ENCODE measurements around the gene CARD10. TPM values are rescaled to one million over a fixed set of nuclear protein-coding genes. Genes with fewer than 3 reads are reported as not detected.

CARD10 gene
- total RNA-seq, 1 experiment from 2014 or later, result 17.5 TPM

DNA sequence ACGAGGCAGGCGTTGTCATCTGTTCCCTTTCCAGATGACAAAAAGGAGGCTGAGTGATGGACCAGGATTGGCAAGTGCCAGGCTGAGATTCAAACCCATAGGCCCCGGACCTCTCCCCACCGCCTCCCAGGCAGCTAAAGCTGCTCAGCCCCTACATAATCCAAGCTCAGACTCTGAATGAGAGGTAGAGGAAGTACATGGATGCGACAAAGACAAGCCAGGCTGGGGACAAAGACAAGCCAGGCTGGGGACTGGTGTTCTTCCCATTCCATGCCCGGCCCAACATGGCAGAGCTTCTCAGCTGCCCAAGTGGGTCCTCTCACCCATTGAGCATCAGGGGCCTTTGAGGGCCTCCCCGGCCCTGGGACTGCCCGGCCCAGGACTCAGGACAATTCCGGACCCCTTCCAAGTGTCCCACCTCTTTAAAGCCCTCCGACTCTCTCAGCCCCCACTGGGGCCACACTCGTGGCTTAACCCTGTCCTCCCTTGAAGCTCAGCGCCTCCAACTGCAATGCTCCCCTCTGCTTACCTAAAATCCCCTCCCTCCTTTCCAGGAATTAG lies 37.8 kb downstream of the CARD10 start:
- no peaks in the 10 kb centered on the region for H3K27me3 Mint-ChIP-seq (ENCODE audit: low read depth)
- no peak overlapping the region for H3K4me3 Mint-ChIP-seq
- H3K27ac Mint-ChIP-seq, result no peak overlapping the region
- DNase-seq (ENCODE audit: low spot score), result no peak
- ATAC-seq, result no peak
- no peak for TF ChIP-seq MXD4 (CRISPR knock-in tag; IDR thresholded peaks at IDR 0.05; ENCODE audit: borderline replicate concordance)
- TF ChIP-seq, protein P1, sequence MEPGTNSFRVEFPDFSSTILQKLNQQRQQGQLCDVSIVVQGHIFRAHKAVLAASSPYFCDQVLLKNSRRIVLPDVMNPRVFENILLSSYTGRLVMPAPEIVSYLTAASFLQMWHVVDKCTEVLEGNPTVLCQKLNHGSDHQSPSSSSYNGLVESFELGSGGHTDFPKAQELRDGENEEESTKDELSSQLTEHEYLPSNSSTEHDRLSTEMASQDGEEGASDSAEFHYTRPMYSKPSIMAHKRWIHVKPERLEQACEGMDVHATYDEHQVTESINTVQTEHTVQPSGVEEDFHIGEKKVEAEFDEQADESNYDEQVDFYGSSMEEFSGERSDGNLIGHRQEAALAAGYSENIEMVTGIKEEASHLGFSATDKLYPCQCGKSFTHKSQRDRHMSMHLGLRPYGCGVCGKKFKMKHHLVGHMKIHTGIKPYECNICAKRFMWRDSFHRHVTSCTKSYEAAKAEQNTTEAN (CRISPR knock-in tag; IDR thresholded peaks at IDR 0.05), result no peak
- TF ChIP-seq FOXP1 (CRISPR knock-in tag; IDR thresholded peaks at IDR 0.05; ENCODE audit: borderline replicate concordance), result no peak
- TF ChIP-seq, protein P2, sequence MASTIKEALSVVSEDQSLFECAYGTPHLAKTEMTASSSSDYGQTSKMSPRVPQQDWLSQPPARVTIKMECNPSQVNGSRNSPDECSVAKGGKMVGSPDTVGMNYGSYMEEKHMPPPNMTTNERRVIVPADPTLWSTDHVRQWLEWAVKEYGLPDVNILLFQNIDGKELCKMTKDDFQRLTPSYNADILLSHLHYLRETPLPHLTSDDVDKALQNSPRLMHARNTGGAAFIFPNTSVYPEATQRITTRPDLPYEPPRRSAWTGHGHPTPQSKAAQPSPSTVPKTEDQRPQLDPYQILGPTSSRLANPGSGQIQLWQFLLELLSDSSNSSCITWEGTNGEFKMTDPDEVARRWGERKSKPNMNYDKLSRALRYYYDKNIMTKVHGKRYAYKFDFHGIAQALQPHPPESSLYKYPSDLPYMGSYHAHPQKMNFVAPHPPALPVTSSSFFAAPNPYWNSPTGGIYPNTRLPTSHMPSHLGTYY (CRISPR knock-in tag; IDR thresholded peaks at IDR 0.05), result no peak
- TF ChIP-seq, protein P3, sequence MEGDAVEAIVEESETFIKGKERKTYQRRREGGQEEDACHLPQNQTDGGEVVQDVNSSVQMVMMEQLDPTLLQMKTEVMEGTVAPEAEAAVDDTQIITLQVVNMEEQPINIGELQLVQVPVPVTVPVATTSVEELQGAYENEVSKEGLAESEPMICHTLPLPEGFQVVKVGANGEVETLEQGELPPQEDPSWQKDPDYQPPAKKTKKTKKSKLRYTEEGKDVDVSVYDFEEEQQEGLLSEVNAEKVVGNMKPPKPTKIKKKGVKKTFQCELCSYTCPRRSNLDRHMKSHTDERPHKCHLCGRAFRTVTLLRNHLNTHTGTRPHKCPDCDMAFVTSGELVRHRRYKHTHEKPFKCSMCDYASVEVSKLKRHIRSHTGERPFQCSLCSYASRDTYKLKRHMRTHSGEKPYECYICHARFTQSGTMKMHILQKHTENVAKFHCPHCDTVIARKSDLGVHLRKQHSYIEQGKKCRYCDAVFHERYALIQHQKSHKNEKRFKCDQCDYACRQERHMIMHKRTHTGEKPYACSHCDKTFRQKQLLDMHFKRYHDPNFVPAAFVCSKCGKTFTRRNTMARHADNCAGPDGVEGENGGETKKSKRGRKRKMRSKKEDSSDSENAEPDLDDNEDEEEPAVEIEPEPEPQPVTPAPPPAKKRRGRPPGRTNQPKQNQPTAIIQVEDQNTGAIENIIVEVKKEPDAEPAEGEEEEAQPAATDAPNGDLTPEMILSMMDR (IDR thresholded peaks at IDR 0.05), result no peak
- TF ChIP-seq NR2C2 (CRISPR knock-in tag; IDR thresholded peaks at IDR 0.05), result no peak
- TF ChIP-seq, protein P4, sequence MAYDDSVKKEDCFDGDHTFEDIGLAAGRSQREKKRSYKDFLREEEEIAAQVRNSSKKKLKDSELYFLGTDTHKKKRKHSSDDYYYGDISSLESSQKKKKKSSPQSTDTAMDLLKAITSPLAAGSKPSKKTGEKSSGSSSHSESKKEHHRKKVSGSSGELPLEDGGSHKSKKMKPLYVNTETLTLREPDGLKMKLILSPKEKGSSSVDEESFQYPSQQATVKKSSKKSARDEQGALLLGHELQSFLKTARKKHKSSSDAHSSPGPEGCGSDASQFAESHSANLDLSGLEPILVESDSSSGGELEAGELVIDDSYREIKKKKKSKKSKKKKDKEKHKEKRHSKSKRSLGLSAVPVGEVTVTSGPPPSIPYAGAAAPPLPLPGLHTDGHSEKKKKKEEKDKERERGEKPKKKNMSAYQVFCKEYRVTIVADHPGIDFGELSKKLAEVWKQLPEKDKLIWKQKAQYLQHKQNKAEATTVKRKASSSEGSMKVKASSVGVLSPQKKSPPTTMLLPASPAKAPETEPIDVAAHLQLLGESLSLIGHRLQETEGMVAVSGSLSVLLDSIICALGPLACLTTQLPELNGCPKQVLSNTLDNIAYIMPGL (CRISPR knock-in tag; IDR thresholded peaks at IDR 0.05), result no peak
- TF ChIP-seq, protein P5, sequence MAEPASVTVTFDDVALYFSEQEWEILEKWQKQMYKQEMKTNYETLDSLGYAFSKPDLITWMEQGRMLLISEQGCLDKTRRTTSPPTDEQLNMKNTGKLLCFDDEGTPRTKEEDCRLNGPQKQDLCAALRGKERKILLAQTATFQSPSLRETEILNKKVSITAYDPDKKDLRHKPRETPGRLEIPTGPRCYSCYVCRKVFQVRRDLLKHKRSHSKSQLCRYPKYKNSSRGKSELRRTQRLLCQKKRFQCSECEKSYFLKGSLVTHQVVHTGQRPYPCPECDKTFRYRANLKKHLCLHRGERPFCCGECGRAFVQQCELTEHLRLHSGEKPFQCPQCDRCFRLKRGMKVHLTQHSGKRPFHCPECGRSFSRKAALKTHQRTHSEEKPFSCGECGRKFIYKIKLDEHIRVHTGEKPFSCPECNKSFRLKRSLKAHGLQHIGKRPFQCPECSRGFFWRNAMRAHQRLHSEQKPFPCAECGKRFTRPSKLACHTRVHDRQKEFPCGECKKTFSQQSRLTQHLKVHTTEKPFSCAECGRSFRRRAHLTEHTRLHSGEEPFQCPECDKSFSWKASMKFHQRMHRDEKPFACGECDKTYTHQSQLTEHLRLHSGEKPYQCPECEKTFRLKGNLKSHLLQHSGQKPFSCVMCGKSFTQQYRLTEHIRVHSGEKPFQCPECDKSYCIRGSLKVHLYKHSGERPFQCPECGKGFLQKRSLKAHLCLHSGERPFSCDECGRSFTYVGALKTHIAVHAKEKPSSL (CRISPR knock-in tag; conservative IDR thresholded peaks at IDR 0.05), result no peak
- TF ChIP-seq, protein P6, sequence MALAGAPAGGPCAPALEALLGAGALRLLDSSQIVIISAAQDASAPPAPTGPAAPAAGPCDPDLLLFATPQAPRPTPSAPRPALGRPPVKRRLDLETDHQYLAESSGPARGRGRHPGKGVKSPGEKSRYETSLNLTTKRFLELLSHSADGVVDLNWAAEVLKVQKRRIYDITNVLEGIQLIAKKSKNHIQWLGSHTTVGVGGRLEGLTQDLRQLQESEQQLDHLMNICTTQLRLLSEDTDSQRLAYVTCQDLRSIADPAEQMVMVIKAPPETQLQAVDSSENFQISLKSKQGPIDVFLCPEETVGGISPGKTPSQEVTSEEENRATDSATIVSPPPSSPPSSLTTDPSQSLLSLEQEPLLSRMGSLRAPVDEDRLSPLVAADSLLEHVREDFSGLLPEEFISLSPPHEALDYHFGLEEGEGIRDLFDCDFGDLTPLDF (CRISPR knock-in tag; IDR thresholded peaks at IDR 0.05), result no peak
- TF ChIP-seq, protein P7, sequence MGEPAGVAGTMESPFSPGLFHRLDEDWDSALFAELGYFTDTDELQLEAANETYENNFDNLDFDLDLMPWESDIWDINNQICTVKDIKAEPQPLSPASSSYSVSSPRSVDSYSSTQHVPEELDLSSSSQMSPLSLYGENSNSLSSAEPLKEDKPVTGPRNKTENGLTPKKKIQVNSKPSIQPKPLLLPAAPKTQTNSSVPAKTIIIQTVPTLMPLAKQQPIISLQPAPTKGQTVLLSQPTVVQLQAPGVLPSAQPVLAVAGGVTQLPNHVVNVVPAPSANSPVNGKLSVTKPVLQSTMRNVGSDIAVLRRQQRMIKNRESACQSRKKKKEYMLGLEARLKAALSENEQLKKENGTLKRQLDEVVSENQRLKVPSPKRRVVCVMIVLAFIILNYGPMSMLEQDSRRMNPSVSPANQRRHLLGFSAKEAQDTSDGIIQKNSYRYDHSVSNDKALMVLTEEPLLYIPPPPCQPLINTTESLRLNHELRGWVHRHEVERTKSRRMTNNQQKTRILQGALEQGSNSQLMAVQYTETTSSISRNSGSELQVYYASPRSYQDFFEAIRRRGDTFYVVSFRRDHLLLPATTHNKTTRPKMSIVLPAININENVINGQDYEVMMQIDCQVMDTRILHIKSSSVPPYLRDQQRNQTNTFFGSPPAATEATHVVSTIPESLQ (CRISPR knock-in tag; IDR thresholded peaks at IDR 0.05), result no peak
- TF ChIP-seq SOX15 (CRISPR knock-in tag; IDR thresholded peaks at IDR 0.05), result no peak
- TF ChIP-seq, protein P8, sequence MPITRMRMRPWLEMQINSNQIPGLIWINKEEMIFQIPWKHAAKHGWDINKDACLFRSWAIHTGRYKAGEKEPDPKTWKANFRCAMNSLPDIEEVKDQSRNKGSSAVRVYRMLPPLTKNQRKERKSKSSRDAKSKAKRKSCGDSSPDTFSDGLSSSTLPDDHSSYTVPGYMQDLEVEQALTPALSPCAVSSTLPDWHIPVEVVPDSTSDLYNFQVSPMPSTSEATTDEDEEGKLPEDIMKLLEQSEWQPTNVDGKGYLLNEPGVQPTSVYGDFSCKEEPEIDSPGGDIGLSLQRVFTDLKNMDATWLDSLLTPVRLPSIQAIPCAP (CRISPR knock-in tag; IDR thresholded peaks at IDR 0.05), result no peak
- ChIA-PET CTCF (interaction anchor here (1.0 to 5.1 kb wide), 3 partner anchors 9 to 282 kb away, joined by 3 to 29 read pairs (median 3); no protein-coding TSS in a partner anchor), POLR2A (no interaction called here)
- peaks cover 12% of the 10 kb centered on the region for H3K4me1 Mint-ChIP-seq
- no peaks in the 10 kb centered on the region for H3K36me3 Mint-ChIP-seq
- H3K9me3 Mint-ChIP-seq, result no peaks in the 10 kb centered on the region

Measured in WTC11 (cell line).